Measurements from ENCODE around the gene ISL1.

- no peak for TF ChIP-seq CTCF (conservative IDR thresholded peaks at IDR 0.05; ENCODE audit: low read depth, low read length)
- TF ChIP-seq SMC3 (IDR thresholded peaks at IDR 0.05; ENCODE audit: low read depth, low read length): no peak
- no peak for TF ChIP-seq POLR2A (IDR thresholded peaks at IDR 0.05; ENCODE audit: low read depth, low read length)
- no peak for TF ChIP-seq USF2 (IDR thresholded peaks at IDR 0.05; ENCODE audit: low read depth, low read length)
- no peak for TF ChIP-seq CEBPB (IDR thresholded peaks at IDR 0.05; ENCODE audit: low read depth, low read length)
- no peak for TF ChIP-seq RCOR1 (IDR thresholded peaks at IDR 0.05; ENCODE audit: insufficient replicate concordance, low read length)
- TF ChIP-seq RAD21 (IDR thresholded peaks at IDR 0.05; ENCODE audit: low read length): no peak
- TF ChIP-seq BHLHE40 (IDR thresholded peaks at IDR 0.05; ENCODE audit: low read depth, low read length): no peak
These were observed 5.8 kb upstream of the ISL1 start for GRCh38 chr5:51377151-51378060.
